Caco-2 (cell line): Measurements from ENCODE around the gene SGMS1. TPM values are rescaled to one million over a fixed set of nuclear protein-coding genes. Genes with fewer than 3 reads are reported as not detected.
"Not testable (repeated sequence)": the region's sequence is repeated elsewhere in the genome, so short reads cannot be mapped to it uniquely, and the experiment has no call there.

Experiments used
- BruUV-seq: library from RNA; stranded (reverse); fragments of 400-500 nt; replicated peaks from 2 replicates; lab custom pipeline; 2021; lab: Mats Ljungman, UMichigan
- CTCF ChIA-PET: fragments of 300-600 bp; sonication (Branson Sonifier 250); formaldehyde crosslinking; loops from one replicate; lab custom pipeline; 2022; ENCODE audit warnings: antibody characterized with exemption; lab: Charles Lee
- POLR2A ChIA-PET: fragments of 300-600 bp; sonication (Branson Sonifier 250); formaldehyde crosslinking; loops from one replicate; lab custom pipeline; 2022; ENCODE audit warnings: antibody characterized with exemption; lab: Charles Lee
- DNase-seq, 2 experiments: peaks; one replicate each; pipeline versions ENCODE4 v3.0.0 to v3.0.0-alpha.2; 2020 to 2022
- H3K27me3 ChIP-seq: replicated peaks from 2 replicates; pipeline ENCODE4 v1.6.0; 2011; ENCODE audit warnings: low read length; ENCODE audit not compliant: control insufficient read depth, insufficient read depth
- H3K36me3 ChIP-seq: 2 replicates; pipeline ENCODE4 v1.5.1; 2011; ENCODE audit warnings: low read length; ENCODE audit not compliant: control insufficient read depth, insufficient read depth
- H3K4me1 ChIP-seq: fragments of 250-450 bp; sonication (Bioruptor Pico); 2 replicates; pipeline ENCODE4 v1.5.1; 2020; ENCODE audit warnings: mild to moderate bottlenecking
- H3K4me3 ChIP-seq: 2 replicates; pipeline ENCODE4 v1.5.1; 2011; ENCODE audit warnings: low read depth, mild to moderate bottlenecking, control low read depth, low read length
- H3K9me3 ChIP-seq: fragments of 250-450 bp; sonication (Bioruptor Pico); 2 replicates; pipeline ENCODE4 v1.5.1; 2020; ENCODE audit warnings: mild to moderate bottlenecking, moderate library complexity
- H3K27ac Mint-ChIP-seq: one replicate; pipeline ENCODE4 v1.8.0; 2022; ENCODE audit warnings: mixed read lengths; ENCODE audit not compliant: unreplicated experiment
- H3K27me3 Mint-ChIP-seq: one replicate; pipeline ENCODE4 v1.8.0; 2022; ENCODE audit warnings: mixed read lengths; ENCODE audit not compliant: insufficient read depth, unreplicated experiment
- H3K36me3 Mint-ChIP-seq: one replicate; pipeline ENCODE4 v1.8.0; 2022; ENCODE audit warnings: mild to moderate bottlenecking, mixed read lengths; ENCODE audit not compliant: insufficient read depth, unreplicated experiment
- H3K4me1 Mint-ChIP-seq: one replicate; pipeline ENCODE4 v1.8.0; 2022; ENCODE audit warnings: low read depth, mixed read lengths; ENCODE audit not compliant: unreplicated experiment
- H3K4me3 Mint-ChIP-seq: one replicate; pipeline ENCODE4 v1.8.0; 2022; ENCODE audit warnings: mild to moderate bottlenecking, moderate library complexity, mixed read lengths; ENCODE audit not compliant: unreplicated experiment
- H3K9me3 Mint-ChIP-seq: one replicate; pipeline ENCODE4 v1.8.0; 2022; ENCODE audit warnings: mixed read lengths; ENCODE audit not compliant: unreplicated experiment
- CTCF ChIP-seq, 2 experiments: fragments of 200-600 bp in 1 of 2; IDR thresholded peaks; 1 replicate in 1 of 2; 2 replicates in 1 of 2; pipeline versions ENCODE4 v1.5.1 to v1.8.0; 2011 to 2022; ENCODE audit warnings: antibody characterized with exemption in 1 of 2, control low read depth in 1 of 2, inconsistent platforms in 1 of 2, low read depth in 1 of 2, low read length in 1 of 2, mild to moderate bottlenecking in 1 of 2, moderate library complexity in 1 of 2; ENCODE audit not compliant: insufficient read depth in 1 of 2, severe bottlenecking in 1 of 2, unreplicated experiment in 1 of 2
- intact Hi-C: fragments of 100-400 bp; cut with micrococcal nuclease; formaldehyde crosslinking; loops from one replicate; pipeline ENCODE4 v1.10.0; 2022; ENCODE audit not compliant: unreplicated experiment
- total RNA-seq: library from RNA; stranded (reverse); gene quantifications from 2 replicates; pipeline ENCODE4 v1.2.3, GENCODE V29; 2022

Gene SGMS1
- total RNA-seq, 1 experiment from 2014 or later, result 30.5 TPM

DNA sequence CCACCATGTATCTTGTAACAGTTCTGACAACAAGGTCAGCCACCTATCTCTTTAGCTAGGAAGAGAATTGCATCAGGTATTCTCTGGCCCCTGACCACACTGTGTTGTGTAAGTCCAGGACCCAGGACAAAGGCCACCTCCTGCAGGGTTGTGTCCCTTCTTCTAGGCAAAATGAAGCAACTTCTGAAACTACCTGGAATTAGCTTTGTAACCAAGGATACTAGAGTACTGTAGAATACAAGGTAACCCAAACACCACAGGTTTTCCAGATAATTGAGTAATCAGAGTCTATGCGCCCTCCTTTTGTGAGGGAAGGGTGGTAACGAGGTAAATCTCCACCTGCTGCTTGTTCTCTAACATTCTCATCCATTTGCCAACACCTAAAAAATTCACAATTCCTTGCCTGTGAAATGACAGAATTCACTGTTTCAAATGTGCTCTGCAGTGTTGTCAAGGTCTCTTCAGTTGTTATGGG, 51.7 kb downstream of the SGMS1 start:
- no TSS peak for BruUV-seq
- DNase-seq, result peak; percentile 83 to 87
- no peak for TF ChIP-seq CTCF (IDR thresholded peaks at IDR 0.05; ENCODE audit: insufficient read depth in 1 of 2, low read depth in 1 of 2, low read length in 1 of 2, severe bottlenecking in 1 of 2, unreplicated experiment in 1 of 2)
- no peaks in the 10 kb centered on the region for H3K9me3 Mint-ChIP-seq
- H3K4me3 Mint-ChIP-seq, result peak overlapping the region; percentile 17
- no peaks in the 10 kb centered on the region for H3K9me3 ChIP-seq
- no peak overlapping the region for H3K4me3 ChIP-seq
- ChIA-PET POLR2A (interaction anchor here (1.0 kb wide), 1 partner anchor 53 kb away, joined by 5 read pairs; no protein-coding TSS in a partner anchor), CTCF (interaction anchor here (0.9 to 1.5 kb wide), 3 partner anchors 33 to 52 kb away, joined by 3 to 7 read pairs (median 3); no protein-coding TSS in a partner anchor)
- H3K4me1 Mint-ChIP-seq, result peaks cover 46% of the 10 kb centered on the region
- H3K27me3 ChIP-seq, result no peaks in the 10 kb centered on the region
- H3K36me3 ChIP-seq, result no peaks in the 10 kb centered on the region
- peaks cover 27% of the 10 kb centered on the region for H3K4me1 ChIP-seq
- peak overlapping the region; percentile 87 for H3K27ac Mint-ChIP-seq
- H3K27me3 Mint-ChIP-seq, result no peaks in the 10 kb centered on the region
- no peaks in the 10 kb centered on the region for H3K36me3 Mint-ChIP-seq
- intact Hi-C loops, result loop anchor here (1.0 kb wide), 1 partner anchor 8 kb away; no protein-coding TSS in a partner anchor

DNA sequence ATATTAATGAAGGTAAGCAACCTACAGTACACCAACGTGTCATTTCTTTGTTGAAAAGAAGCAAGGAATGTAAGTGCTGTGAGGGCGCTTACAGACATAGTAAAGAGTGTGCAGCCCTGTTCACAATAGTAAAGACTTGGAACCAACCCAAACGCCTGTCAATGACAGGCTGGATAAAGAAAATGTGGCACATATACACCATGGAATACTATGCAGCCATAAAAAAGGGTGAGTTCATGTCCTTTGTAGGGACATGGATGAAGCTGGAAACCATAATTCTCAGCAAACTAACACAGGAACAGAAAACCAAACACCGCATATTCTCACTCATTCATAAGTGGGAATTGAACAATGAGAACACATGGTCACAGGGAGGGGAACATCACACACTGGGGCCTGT, 55.0 kb downstream of the SGMS1 start:
- H3K36me3 ChIP-seq, DNase-seq, CTCF ChIA-PET, POLR2A ChIA-PET, H3K27me3 ChIP-seq, H3K4me3 ChIP-seq, H3K36me3 Mint-ChIP-seq, intact Hi-C loops, H3K9me3 Mint-ChIP-seq, H3K9me3 ChIP-seq, H3K27me3 Mint-ChIP-seq, BruUV-seq, H3K27ac Mint-ChIP-seq, H3K4me3 Mint-ChIP-seq: not testable (repeated sequence)
- H3K4me1 ChIP-seq, result peaks cover 29% of the 10 kb centered on the region
- H3K4me1 Mint-ChIP-seq, result peaks cover 28% of the 10 kb centered on the region

DNA sequence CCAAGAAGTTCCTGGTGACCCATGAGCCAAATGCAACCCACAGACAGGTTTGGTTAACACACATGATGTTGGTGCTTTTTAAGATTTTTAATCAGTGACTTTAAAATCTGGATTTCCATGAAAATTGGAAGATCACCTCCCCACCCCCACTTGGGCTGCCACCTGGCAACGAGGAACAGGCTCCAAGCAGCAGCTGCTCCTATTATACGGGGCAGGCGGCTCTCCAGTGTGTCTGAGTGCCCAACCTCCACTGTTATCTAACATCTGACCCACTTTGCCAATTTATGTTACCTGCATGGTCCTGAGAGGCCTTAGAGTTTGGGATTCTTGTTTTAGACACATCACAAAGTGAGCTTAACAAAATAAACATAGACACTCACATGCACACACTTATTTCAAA, 56.4 kb downstream of the SGMS1 start:
- no peak overlapping the region for H3K4me3 ChIP-seq
- intact Hi-C loops, result no loop called here
- no peak for TF ChIP-seq CTCF (IDR thresholded peaks at IDR 0.05; ENCODE audit: insufficient read depth in 1 of 2, low read depth in 1 of 2, low read length in 1 of 2, severe bottlenecking in 1 of 2, unreplicated experiment in 1 of 2)
- H3K36me3 ChIP-seq, result no peaks in the 10 kb centered on the region
- ChIA-PET CTCF (interaction anchor here (0.7 to 0.9 kb wide), 2 partner anchors 15 to 55 kb away, joined by 3 read pairs; no protein-coding TSS in a partner anchor), POLR2A (no interaction called here)
- no peaks in the 10 kb centered on the region for H3K9me3 Mint-ChIP-seq
- no peaks in the 10 kb centered on the region for H3K27me3 Mint-ChIP-seq
- H3K4me1 ChIP-seq, result peaks cover 21% of the 10 kb centered on the region
- H3K27ac Mint-ChIP-seq, result no peak overlapping the region
- H3K4me1 Mint-ChIP-seq, result peaks cover 19% of the 10 kb centered on the region
- H3K4me3 Mint-ChIP-seq, result no peak overlapping the region
- BruUV-seq, result no TSS peak
- no peaks in the 10 kb centered on the region for H3K36me3 Mint-ChIP-seq
- H3K9me3 ChIP-seq, result no peaks in the 10 kb centered on the region
- no peaks in the 10 kb centered on the region for H3K27me3 ChIP-seq
- DNase-seq, result no peak
